ENCODE measurements around the gene CDC73.

The CDC73 gene

GRCh38 chr1:193278968-193279367 lies 157.1 kb downstream of the CDC73 start:
- TF ChIP-seq POLR2AphosphoS5 (IDR thresholded peaks at IDR 0.05; ENCODE audit: low read depth, low read length) = no peak
- no peak for TF ChIP-seq TAF1 (IDR thresholded peaks at IDR 0.05; ENCODE audit: borderline replicate concordance, insufficient read depth, low read length)
- TF ChIP-seq SIN3A (IDR thresholded peaks at IDR 0.05; ENCODE audit: borderline replicate concordance, insufficient read depth, low read length) = no peak
- TF ChIP-seq REST (IDR thresholded peaks at IDR 0.05; ENCODE audit: insufficient read depth in 1 of 2, low read depth in 2 of 2, low read length in 2 of 2) = no peak
- no peak for TF ChIP-seq FOXP2 (optimal IDR thresholded peaks at IDR 0.05; ENCODE audit: borderline replicate concordance, extremely low read depth, extremely low read length, insufficient read depth)

GRCh38 chr1:193281894-193282293 lies 160.1 kb downstream of the CDC73 start:
- TF ChIP-seq SIN3A (IDR thresholded peaks at IDR 0.05; ENCODE audit: borderline replicate concordance, insufficient read depth, low read length) (no peak), POLR2AphosphoS5 (IDR thresholded peaks at IDR 0.05; ENCODE audit: low read depth, low read length) (no peak), FOXP2 (optimal IDR thresholded peaks at IDR 0.05; ENCODE audit: borderline replicate concordance, extremely low read depth, extremely low read length, insufficient read depth) (no peak), REST (IDR thresholded peaks at IDR 0.05; ENCODE audit: insufficient read depth in 1 of 2, low read depth in 2 of 2, low read length in 2 of 2) (no peak), TAF1 (IDR thresholded peaks at IDR 0.05; ENCODE audit: borderline replicate concordance, insufficient read depth, low read length) (no peak)

- TF ChIP-seq POLR2AphosphoS5 (IDR thresholded peaks at IDR 0.05; ENCODE audit: low read depth, low read length) (no peak), FOXP2 (optimal IDR thresholded peaks at IDR 0.05; ENCODE audit: borderline replicate concordance, extremely low read depth, extremely low read length, insufficient read depth) (no peak), REST (IDR thresholded peaks at IDR 0.05; ENCODE audit: insufficient read depth in 1 of 2, low read depth in 2 of 2, low read length in 2 of 2) (no peak), TAF1 (IDR thresholded peaks at IDR 0.05; ENCODE audit: borderline replicate concordance, insufficient read depth, low read length) (no peak), SIN3A (IDR thresholded peaks at IDR 0.05; ENCODE audit: borderline replicate concordance, insufficient read depth, low read length) (no peak)
These were observed 161.2 kb downstream of the CDC73 start for GRCh38 chr1:193283016-193283415.

GRCh38 chr1:193284219-193284618 lies 162.4 kb downstream of the CDC73 start:
- TF ChIP-seq TAF1 (IDR thresholded peaks at IDR 0.05; ENCODE audit: borderline replicate concordance, insufficient read depth, low read length) = no peak
- TF ChIP-seq SIN3A (IDR thresholded peaks at IDR 0.05; ENCODE audit: borderline replicate concordance, insufficient read depth, low read length) = no peak
- no peak for TF ChIP-seq REST (IDR thresholded peaks at IDR 0.05; ENCODE audit: insufficient read depth in 1 of 2, low read depth in 2 of 2, low read length in 2 of 2)

GRCh38 chr1:193285641-193286040 lies 163.8 kb downstream of the CDC73 start:
- TF ChIP-seq TAF1 (IDR thresholded peaks at IDR 0.05; ENCODE audit: borderline replicate concordance, insufficient read depth, low read length) = no peak
- TF ChIP-seq SIN3A (IDR thresholded peaks at IDR 0.05; ENCODE audit: borderline replicate concordance, insufficient read depth, low read length) = no peak
- no peak for TF ChIP-seq POLR2AphosphoS5 (IDR thresholded peaks at IDR 0.05; ENCODE audit: low read depth, low read length)
- no peak for TF ChIP-seq REST (IDR thresholded peaks at IDR 0.05; ENCODE audit: insufficient read depth in 1 of 2, low read depth in 2 of 2, low read length in 2 of 2)
- TF ChIP-seq FOXP2 (optimal IDR thresholded peaks at IDR 0.05; ENCODE audit: borderline replicate concordance, extremely low read depth, extremely low read length, insufficient read depth) = no peak
